SK-N-SH treated with all-trans-retinoic acid at 6 μM for 48 hours (cell line): ENCODE measurements around the gene CWC22.

Experiments
- ATAC-seq: fragments of 200-7000 bp; cut with Tn5 transposase; 3 replicates; pipeline ENCODE4 v1.9.1; 2020; ENCODE audit warnings: mild to moderate bottlenecking, moderate library complexity
- ARNTL ChIP-seq: fragments of 450-650 bp; formaldehyde crosslinking; IDR thresholded peaks from 2 replicates; pipeline ENCODE4 v1.5.0; 2020; ENCODE audit warnings: low read depth, mild to moderate bottlenecking, moderate library complexity, borderline replicate concordance
- BACH2 ChIP-seq: fragments of 250-450 bp; sonication (Bioruptor Pico); IDR thresholded peaks from 2 replicates; pipeline ENCODE4 v1.9.0; 2021; ENCODE audit warnings: mild to moderate bottlenecking, borderline replicate concordance
- CSDC2 ChIP-seq: fragments of 250-450 bp; sonication (Bioruptor Pico); IDR thresholded peaks from 2 replicates; pipeline ENCODE4 v1.5.0; 2020; ENCODE audit warnings: mild to moderate bottlenecking, moderate library complexity
- ESRRG ChIP-seq: fragments of 250-450 bp; sonication (Bioruptor Pico); IDR thresholded peaks from 2 replicates; pipeline ENCODE4 v1.6.1; 2021; ENCODE audit warnings: mild to moderate bottlenecking
- ISL1 ChIP-seq: fragments of 250-450 bp; sonication (Bioruptor Pico); IDR thresholded peaks from 2 replicates; pipeline ENCODE4 v2.1.2; 2022; ENCODE audit warnings: mild to moderate bottlenecking, moderate library complexity
- OSR1 ChIP-seq: fragments of 250-450 bp; sonication (Bioruptor Pico); IDR thresholded peaks from 2 replicates; pipeline ENCODE4 v1.8.0; 2022; ENCODE audit warnings: moderate library complexity, mild to moderate bottlenecking, inconsistent platforms
- PPARA ChIP-seq: fragments of 250-450 bp; sonication (Bioruptor Pico); IDR thresholded peaks from 2 replicates; pipeline ENCODE4 v1.5.0; 2020; ENCODE audit warnings: mild to moderate bottlenecking, borderline replicate concordance
- RARB ChIP-seq: fragments of 250-450 bp; sonication (Bioruptor Pico); IDR thresholded peaks from 2 replicates; pipeline ENCODE4 v1.8.0; 2021; ENCODE audit warnings: mild to moderate bottlenecking, moderate library complexity
- SNAI2 ChIP-seq: fragments of 250-450 bp; sonication (Bioruptor Pico); IDR thresholded peaks from 2 replicates; pipeline ENCODE4 v1.5.0; 2020; ENCODE audit warnings: mild to moderate bottlenecking, moderate library complexity
- TCF4 ChIP-seq: fragments of 250-450 bp; sonication (Bioruptor Pico); IDR thresholded peaks from 2 replicates; pipeline ENCODE4 v1.8.0; 2021; ENCODE audit warnings: mild to moderate bottlenecking, moderate library complexity, borderline replicate concordance
- TOX ChIP-seq: fragments of 250-450 bp; sonication (Bioruptor Pico); IDR thresholded peaks from 2 replicates; pipeline ENCODE4 v1.8.0; 2021; ENCODE audit warnings: mild to moderate bottlenecking, moderate library complexity, borderline replicate concordance
- ZC3H10 ChIP-seq: fragments of 250-450 bp; sonication (Bioruptor Pico); IDR thresholded peaks from 2 replicates; pipeline ENCODE4 v1.5.1; 2021; ENCODE audit warnings: mild to moderate bottlenecking, moderate library complexity
- ZFP3 ChIP-seq: fragments of 250-450 bp; sonication (Bioruptor Pico); IDR thresholded peaks from 2 replicates; pipeline ENCODE4 v1.5.0; 2020; ENCODE audit warnings: mild to moderate bottlenecking, moderate library complexity
- ZFP30 ChIP-seq: fragments of 450-650 bp; formaldehyde crosslinking; IDR thresholded peaks from 2 replicates; pipeline ENCODE4 v1.5.0; 2022; ENCODE audit warnings: mild to moderate bottlenecking, moderate library complexity
- ZNF565 ChIP-seq: fragments of 450-650 bp; formaldehyde crosslinking; conservative IDR thresholded peaks from 2 replicates; pipeline ENCODE4 v1.5.0; 2020; ENCODE audit warnings: low read depth, mild to moderate bottlenecking, moderate library complexity
- ZNF70 ChIP-seq: fragments of 450-650 bp; formaldehyde crosslinking; IDR thresholded peaks from 2 replicates; pipeline ENCODE4 v1.5.0; 2020; ENCODE audit warnings: mild to moderate bottlenecking, moderate library complexity
- ZNF8 ChIP-seq: fragments of 450-650 bp; formaldehyde crosslinking; IDR thresholded peaks from 2 replicates; pipeline ENCODE4 v1.5.0; 2020; ENCODE audit warnings: mild to moderate bottlenecking, moderate library complexity
- TF ChIP-seq, protein P1 (sequence below): fragments of 250-450 bp; sonication (Bioruptor Pico); IDR thresholded peaks from 2 replicates; pipeline ENCODE4 v1.8.0; 2021; ENCODE audit warnings: low read depth, mild to moderate bottlenecking, moderate library complexity, borderline replicate concordance
- TF ChIP-seq, protein P2 (sequence below): fragments of 250-450 bp; sonication (Bioruptor Pico); IDR thresholded peaks from 2 replicates; pipeline ENCODE4 v1.5.0; 2020; ENCODE audit warnings: mild to moderate bottlenecking, moderate library complexity
- TF ChIP-seq, protein P3 (sequence below): fragments of 250-450 bp; sonication (Bioruptor Pico); IDR thresholded peaks from 2 replicates; pipeline ENCODE4 v1.8.0; 2020; ENCODE audit warnings: mild to moderate bottlenecking, moderate library complexity, borderline replicate concordance
- TF ChIP-seq, protein P4 (sequence below): fragments of 250-450 bp; sonication (Bioruptor Pico); IDR thresholded peaks from 2 replicates; pipeline ENCODE4 v1.5.1; 2020; ENCODE audit warnings: low read depth, mild to moderate bottlenecking, moderate library complexity

CWC22 gene

DNA sequence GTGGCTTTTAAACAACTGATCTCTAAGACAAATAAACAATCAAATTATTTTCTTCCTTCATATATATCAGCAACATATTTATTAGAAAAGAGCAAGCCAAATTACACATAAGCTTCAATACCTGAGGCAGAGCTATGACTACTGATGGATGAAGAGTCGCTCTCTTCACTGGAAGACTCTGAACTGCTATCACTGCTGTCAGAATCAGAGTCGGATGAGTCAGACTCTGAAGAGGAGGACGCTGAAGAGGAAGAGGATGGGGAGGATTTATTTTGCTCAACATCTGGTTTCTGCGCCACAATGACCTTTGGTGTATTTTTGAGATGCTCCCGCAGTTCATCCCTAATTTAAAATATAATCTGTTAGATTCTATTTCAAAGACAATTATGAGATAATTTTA is 56.7 kb downstream of the CWC22 start (continued):
- TF ChIP-seq, protein P1, sequence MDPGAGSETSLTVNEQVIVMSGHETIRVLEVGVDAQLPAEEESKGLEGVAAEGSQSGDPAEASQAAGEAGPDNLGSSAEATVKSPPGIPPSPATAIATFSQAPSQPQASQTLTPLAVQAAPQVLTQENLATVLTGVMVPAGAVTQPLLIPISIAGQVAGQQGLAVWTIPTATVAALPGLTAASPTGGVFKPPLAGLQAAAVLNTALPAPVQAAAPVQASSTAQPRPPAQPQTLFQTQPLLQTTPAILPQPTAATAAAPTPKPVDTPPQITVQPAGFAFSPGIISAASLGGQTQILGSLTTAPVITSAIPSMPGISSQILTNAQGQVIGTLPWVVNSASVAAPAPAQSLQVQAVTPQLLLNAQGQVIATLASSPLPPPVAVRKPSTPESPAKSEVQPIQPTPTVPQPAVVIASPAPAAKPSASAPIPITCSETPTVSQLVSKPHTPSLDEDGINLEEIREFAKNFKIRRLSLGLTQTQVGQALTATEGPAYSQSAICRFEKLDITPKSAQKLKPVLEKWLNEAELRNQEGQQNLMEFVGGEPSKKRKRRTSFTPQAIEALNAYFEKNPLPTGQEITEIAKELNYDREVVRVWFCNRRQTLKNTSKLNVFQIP (CRISPR knock-in tag): no peak
- TF ChIP-seq ZC3H10 (CRISPR knock-in tag) (no peak), ESRRG (CRISPR knock-in tag) (no peak), TOX (no peak)

DNA sequence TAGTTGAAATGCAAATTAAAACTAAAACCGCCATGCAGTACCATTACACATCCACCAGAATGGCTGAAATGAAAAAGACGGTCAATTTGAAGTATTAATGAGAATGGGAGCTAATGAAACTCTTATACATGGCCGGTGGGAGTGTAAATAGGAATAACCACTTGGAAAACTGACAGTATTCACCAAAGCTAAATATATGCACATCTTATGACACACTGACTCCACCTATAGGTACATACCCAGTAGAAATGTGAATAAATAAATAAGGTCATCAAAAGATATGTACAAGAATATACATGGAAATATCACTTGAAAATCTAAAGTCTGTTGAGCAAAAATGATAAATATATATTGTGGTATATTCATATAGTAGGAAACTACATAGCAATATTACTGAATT is 57.7 kb downstream of the CWC22 start:
- no peak for ATAC-seq
- TF ChIP-seq BACH2 (CRISPR knock-in tag): no peak
- TF ChIP-seq SNAI2: no peak

DNA sequence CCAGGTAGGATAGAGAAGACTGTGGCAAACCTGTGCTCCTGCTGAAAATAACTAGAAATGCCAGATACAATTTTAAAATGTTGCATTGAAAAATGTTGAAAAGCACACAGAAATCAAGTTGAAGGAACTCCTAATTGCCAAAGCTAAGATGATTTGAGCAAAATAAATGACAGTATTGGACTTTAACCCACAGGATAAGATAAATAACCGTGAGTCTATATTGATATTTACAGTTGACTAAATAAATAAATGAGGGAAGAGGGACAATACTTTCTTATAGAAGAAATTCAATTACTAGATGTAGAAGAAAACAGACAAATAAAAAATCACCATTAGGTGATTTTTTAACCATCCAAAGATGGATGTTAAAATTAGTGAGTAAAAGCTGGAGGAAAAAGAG is 59.0 kb downstream of the CWC22 start:
- no peak for TF ChIP-seq ZNF8
- no peak for TF ChIP-seq ISL1
- TF ChIP-seq, protein P1 (CRISPR knock-in tag): no peak
- TF ChIP-seq BACH2 (CRISPR knock-in tag): no peak
- no peak for ATAC-seq

DNA sequence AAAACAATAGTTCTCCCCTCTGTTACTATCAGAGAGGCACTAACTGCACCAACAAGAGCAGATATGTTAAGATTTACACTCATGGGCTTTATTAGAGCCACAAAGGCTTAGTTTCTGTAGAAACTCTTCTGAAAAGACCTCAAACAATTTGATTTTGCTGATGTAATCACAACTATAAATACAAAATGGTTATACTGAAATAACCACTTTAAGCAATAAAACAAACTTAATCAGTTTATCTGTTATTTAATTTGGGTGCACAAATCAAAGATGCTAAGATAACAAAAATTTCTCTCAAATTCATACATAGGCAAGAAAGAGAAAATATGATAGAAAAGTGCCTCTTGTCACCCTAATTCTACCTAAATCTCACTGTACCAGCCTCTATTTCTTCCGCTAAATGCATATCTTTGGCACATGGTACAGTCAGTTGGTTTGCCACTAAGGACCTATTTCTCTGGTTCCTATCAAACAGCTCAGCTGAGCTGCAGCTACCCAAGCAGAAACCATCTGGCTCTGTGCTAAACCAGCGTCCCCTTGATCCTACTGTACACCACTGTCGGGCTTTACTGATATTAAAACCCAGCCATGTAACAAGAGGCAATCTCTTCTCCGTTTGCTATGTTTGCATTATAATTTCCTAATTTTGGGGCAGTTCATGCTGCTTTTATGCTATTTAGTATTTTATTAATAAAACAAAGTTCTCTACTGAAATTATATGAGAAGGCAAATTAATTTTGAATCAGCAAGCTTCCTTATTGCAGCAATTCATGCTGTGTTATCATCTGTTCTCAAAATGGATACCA is 60.1 kb downstream of the CWC22 start:
- TF ChIP-seq ZFP3 (no peak), OSR1 (CRISPR knock-in tag) (no peak), ZFP30 (no peak), ARNTL (no peak), ISL1 (peak; percentile 34), ZNF8 (peak; percentile 62; the same call in 1 of the 2 replicates), ZC3H10 (CRISPR knock-in tag) (no peak), ZNF565 (CRISPR knock-in tag) (no peak), SNAI2 (no peak), ESRRG (CRISPR knock-in tag) (no peak), PPARA (CRISPR knock-in tag) (no peak), TOX (no peak), RARB (CRISPR knock-in tag) (no peak), TCF4 (CRISPR knock-in tag) (peak; percentile 74), ZNF70 (no peak), CSDC2 (CRISPR knock-in tag) (no peak)
- TF ChIP-seq, protein P2, sequence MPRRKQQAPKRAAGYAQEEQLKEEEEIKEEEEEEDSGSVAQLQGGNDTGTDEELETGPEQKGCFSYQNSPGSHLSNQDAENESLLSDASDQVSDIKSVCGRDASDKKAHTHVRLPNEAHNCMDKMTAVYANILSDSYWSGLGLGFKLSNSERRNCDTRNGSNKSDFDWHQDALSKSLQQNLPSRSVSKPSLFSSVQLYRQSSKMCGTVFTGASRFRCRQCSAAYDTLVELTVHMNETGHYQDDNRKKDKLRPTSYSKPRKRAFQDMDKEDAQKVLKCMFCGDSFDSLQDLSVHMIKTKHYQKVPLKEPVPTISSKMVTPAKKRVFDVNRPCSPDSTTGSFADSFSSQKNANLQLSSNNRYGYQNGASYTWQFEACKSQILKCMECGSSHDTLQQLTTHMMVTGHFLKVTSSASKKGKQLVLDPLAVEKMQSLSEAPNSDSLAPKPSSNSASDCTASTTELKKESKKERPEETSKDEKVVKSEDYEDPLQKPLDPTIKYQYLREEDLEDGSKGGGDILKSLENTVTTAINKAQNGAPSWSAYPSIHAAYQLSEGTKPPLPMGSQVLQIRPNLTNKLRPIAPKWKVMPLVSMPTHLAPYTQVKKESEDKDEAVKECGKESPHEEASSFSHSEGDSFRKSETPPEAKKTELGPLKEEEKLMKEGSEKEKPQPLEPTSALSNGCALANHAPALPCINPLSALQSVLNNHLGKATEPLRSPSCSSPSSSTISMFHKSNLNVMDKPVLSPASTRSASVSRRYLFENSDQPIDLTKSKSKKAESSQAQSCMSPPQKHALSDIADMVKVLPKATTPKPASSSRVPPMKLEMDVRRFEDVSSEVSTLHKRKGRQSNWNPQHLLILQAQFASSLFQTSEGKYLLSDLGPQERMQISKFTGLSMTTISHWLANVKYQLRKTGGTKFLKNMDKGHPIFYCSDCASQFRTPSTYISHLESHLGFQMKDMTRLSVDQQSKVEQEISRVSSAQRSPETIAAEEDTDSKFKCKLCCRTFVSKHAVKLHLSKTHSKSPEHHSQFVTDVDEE (CRISPR knock-in tag): 0 out of 2 replicates have a peak, but pooled peaks have one; percentile 54
- TF ChIP-seq, protein P1 (CRISPR knock-in tag): no peak
- TF ChIP-seq, protein P3, sequence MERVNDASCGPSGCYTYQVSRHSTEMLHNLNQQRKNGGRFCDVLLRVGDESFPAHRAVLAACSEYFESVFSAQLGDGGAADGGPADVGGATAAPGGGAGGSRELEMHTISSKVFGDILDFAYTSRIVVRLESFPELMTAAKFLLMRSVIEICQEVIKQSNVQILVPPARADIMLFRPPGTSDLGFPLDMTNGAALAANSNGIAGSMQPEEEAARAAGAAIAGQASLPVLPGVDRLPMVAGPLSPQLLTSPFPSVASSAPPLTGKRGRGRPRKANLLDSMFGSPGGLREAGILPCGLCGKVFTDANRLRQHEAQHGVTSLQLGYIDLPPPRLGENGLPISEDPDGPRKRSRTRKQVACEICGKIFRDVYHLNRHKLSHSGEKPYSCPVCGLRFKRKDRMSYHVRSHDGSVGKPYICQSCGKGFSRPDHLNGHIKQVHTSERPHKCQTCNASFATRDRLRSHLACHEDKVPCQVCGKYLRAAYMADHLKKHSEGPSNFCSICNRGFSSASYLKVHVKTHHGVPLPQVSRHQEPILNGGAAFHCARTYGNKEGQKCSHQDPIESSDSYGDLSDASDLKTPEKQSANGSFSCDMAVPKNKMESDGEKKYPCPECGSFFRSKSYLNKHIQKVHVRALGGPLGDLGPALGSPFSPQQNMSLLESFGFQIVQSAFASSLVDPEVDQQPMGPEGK: no peak
- TF ChIP-seq, protein P4, sequence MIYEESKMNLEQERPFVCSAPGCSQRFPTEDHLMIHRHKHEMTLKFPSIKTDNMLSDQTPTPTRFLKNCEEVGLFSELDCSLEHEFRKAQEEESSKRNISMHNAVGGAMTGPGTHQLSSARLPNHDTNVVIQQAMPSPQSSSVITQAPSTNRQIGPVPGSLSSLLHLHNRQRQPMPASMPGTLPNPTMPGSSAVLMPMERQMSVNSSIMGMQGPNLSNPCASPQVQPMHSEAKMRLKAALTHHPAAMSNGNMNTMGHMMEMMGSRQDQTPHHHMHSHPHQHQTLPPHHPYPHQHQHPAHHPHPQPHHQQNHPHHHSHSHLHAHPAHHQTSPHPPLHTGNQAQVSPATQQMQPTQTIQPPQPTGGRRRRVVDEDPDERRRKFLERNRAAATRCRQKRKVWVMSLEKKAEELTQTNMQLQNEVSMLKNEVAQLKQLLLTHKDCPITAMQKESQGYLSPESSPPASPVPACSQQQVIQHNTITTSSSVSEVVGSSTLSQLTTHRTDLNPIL (CRISPR knock-in tag): no peak
- peak; percentile 41; the same call in 1 of the 3 replicates for ATAC-seq
